Measurements from ENCODE around the gene HPCAL4. TPM values are rescaled to one million over a fixed set of nuclear protein-coding genes. Genes with fewer than 3 reads are reported as not detected.
A peak's percentile ranks its signal among the peaks of the same experiment; 100 is the strongest.

Gene HPCAL4
- total and polyA plus RNA-seq, 9 of the 15 experiments (the other 6 are each of a cell fraction or from before 2014, with no cell fraction given): 0.01 to 0.04 (median 0.04) TPM; not detected in 4

DNA sequence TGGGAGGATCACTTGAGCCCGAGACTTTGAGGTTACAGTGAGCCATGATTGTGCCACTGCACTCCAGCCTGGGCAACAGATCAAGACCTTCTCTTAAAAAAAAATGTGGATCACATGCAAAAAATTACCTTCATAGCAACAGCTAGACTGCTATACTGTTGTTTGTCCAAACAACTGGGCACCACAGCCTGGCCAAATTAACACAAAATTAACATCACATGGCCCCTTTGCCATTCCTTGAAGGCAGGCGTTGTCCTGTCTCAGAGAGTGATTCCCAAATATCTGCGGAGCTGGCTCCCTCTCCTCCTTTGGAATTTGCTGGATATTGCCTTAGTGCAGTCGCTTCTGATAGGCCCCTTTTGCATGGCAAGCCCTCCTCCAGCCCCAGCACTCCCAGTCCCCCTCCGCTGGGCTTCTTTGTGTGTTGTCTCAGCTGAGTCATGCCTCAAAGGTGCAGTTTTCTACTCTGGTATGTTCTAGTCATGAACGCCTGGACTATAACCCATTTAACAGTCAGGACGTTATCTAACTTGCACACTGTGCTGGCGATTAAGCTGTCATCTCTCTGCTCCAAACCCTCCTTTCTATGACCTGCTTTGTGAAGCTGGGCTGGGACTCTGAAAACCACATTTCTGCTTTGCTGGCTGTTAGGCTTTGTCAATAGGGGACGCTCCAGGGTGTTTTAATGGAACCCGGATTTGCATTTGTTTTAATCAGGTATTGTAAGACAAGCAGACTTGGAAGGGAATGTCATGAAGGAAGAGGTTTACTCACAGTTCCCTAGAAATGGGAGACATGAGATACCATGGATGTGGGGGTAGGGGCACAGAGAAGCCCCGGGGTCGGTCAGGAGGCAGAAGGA lies 20.1 kb upstream of the HPCAL4 start (continued):
- TF ChIP-seq, protein P1, sequence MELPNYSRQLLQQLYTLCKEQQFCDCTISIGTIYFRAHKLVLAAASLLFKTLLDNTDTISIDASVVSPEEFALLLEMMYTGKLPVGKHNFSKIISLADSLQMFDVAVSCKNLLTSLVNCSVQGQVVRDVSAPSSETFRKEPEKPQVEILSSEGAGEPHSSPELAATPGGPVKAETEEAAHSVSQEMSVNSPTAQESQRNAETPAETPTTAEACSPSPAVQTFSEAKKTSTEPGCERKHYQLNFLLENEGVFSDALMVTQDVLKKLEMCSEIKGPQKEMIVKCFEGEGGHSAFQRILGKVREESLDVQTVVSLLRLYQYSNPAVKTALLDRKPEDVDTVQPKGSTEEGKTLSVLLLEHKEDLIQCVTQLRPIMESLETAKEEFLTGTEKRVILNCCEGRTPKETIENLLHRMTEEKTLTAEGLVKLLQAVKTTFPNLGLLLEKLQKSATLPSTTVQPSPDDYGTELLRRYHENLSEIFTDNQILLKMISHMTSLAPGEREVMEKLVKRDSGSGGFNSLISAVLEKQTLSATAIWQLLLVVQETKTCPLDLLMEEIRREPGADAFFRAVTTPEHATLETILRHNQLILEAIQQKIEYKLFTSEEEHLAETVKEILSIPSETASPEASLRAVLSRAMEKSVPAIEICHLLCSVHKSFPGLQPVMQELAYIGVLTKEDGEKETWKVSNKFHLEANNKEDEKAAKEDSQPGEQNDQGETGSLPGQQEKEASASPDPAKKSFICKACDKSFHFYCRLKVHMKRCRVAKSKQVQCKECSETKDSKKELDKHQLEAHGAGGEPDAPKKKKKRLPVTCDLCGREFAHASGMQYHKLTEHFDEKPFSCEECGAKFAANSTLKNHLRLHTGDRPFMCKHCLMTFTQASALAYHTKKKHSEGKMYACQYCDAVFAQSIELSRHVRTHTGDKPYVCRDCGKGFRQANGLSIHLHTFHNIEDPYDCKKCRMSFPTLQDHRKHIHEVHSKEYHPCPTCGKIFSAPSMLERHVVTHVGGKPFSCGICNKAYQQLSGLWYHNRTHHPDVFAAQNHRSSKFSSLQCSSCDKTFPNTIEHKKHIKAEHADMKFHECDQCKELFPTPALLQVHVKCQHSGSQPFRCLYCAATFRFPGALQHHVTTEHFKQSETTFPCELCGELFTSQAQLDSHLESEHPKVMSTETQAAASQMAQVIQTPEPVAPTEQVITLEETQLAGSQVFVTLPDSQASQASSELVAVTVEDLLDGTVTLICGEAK (IDR thresholded peaks at IDR 0.05): peak; percentile 15
- TF ChIP-seq, protein P1 (CRISPR knock-in tag; IDR thresholded peaks at IDR 0.05): no peak
- TF ChIP-seq FOXA3 (CRISPR knock-in tag; conservative IDR thresholded peaks at IDR 0.05 in 1 of 2, IDR thresholded peaks at IDR 0.05 in 1 of 2) (peak; percentile 77 to 92), MAFF (IDR thresholded peaks at IDR 0.05; ENCODE audit: low read length) (peak; percentile 88), EP400 (IDR thresholded peaks at IDR 0.05) (peak; percentile 39; the same call in 1 of the 2 replicates), ZEB2 (IDR thresholded peaks at IDR 0.05) (peak; percentile 86), SETDB1 (IDR thresholded peaks at IDR 0.05; ENCODE audit: low read length) (no peak), SMAD3 (CRISPR knock-in tag; conservative IDR thresholded peaks at IDR 0.05) (0 out of 2 replicates have a peak, but pooled peaks have one; percentile 3), CBX8 (IDR thresholded peaks at IDR 0.05; ENCODE audit: borderline replicate concordance, extremely low read depth, low read depth, low read length, poor library complexity, severe bottlenecking) (no peak), RFX5 (IDR thresholded peaks at IDR 0.05; ENCODE audit: low read depth, low read length) (no peak), ZNF217 (CRISPR knock-in tag; IDR thresholded peaks at IDR 0.05) (no peak), MTF1 (CRISPR knock-in tag; IDR thresholded peaks at IDR 0.05; ENCODE audit: borderline replicate concordance) (0 out of 2 replicates have a peak, but pooled peaks have one; percentile 10)
- TF ChIP-seq, protein P2, sequence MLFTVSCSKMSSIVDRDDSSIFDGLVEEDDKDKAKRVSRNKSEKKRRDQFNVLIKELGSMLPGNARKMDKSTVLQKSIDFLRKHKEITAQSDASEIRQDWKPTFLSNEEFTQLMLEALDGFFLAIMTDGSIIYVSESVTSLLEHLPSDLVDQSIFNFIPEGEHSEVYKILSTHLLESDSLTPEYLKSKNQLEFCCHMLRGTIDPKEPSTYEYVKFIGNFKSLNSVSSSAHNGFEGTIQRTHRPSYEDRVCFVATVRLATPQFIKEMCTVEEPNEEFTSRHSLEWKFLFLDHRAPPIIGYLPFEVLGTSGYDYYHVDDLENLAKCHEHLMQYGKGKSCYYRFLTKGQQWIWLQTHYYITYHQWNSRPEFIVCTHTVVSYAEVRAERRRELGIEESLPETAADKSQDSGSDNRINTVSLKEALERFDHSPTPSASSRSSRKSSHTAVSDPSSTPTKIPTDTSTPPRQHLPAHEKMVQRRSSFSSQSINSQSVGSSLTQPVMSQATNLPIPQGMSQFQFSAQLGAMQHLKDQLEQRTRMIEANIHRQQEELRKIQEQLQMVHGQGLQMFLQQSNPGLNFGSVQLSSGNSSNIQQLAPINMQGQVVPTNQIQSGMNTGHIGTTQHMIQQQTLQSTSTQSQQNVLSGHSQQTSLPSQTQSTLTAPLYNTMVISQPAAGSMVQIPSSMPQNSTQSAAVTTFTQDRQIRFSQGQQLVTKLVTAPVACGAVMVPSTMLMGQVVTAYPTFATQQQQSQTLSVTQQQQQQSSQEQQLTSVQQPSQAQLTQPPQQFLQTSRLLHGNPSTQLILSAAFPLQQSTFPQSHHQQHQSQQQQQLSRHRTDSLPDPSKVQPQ (CRISPR knock-in tag; IDR thresholded peaks at IDR 0.05; ENCODE audit: borderline replicate concordance): no peak
- TF ChIP-seq, protein P3, sequence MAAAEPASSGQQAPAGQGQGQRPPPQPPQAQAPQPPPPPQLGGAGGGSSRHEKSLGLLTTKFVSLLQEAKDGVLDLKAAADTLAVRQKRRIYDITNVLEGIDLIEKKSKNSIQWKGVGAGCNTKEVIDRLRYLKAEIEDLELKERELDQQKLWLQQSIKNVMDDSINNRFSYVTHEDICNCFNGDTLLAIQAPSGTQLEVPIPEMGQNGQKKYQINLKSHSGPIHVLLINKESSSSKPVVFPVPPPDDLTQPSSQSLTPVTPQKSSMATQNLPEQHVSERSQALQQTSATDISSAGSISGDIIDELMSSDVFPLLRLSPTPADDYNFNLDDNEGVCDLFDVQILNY (CRISPR knock-in tag; IDR thresholded peaks at IDR 0.05): no peak
